ENCODE data around the gene ROM1.

DNA sequence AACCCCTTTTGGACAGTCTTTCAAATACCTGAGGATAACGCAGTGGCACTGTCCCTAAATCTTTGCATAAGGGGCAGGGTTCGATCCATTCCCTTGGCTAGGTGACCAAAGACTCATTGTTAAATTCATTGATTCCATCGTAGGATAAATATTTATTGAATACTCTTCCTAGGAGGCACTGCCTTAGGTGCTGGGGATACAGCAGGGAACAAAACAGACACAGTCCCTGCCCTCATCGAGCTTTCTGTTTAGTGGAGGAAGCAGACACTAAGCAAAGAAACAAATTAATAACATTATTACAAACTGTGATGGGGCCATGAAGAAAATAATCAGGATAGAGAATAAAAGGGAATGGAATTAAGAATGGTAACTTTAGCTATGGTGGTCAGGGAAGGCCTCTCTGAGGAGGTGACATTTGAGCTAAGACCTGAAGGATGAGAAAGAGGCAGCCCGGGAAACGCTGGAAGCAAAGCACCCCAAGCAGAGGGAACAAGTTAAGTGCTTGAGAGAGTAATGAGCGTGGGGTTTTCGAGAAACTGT is 8.0 kb downstream of the ROM1 start:
- TF ChIP-seq CTCF (IDR thresholded peaks at IDR 0.05; ENCODE audit: borderline replicate concordance, extremely low read depth, low read length, poor library complexity, severe bottlenecking), result no peak
- TF ChIP-seq EZH2 (IDR thresholded peaks at IDR 0.05; ENCODE audit: borderline replicate concordance, low read depth, low read length, severe bottlenecking), result no peak

Data from DND-41 (cell line).